HG03103 (cell line): ENCODE data around the gene MIXL1.
A peak's percentile ranks its signal among the peaks of the same experiment; 100 is the strongest.
"Not testable (repeated sequence)": the region's sequence is repeated elsewhere in the genome, so short reads cannot be mapped to it uniquely, and the experiment has no call there.

Experiments used
- ATAC-seq: cut with Tn5 transposase; IDR thresholded peaks from one replicate; pipeline ENCODE4 v1.9.1; 2021; ENCODE audit warnings: low read depth; ENCODE audit not compliant: unreplicated experiment

The MIXL1 gene

GRCh38 chr1:226223157-226223785 is at the start of gene MIXL1:
Gene MIXL1 (plus strand): TSS chr1:226223664. CDS start chr1:226223682, 18 bp downstream.
- peak; percentile 35 for ATAC-seq

- ATAC-seq = no peak
Measured at GRCh38 chr1:226176870-226177269, 46.6 kb upstream of the MIXL1 start.

- no peak for ATAC-seq
Measured at GRCh38 chr1:226181996-226182714, 41.3 kb upstream of the MIXL1 start.

GRCh38 chr1:226185141-226186036 is 38.1 kb upstream of the MIXL1 start:
- no peak for ATAC-seq

- peak; percentile 92 for ATAC-seq
Measured at GRCh38 chr1:226186124-226187018, 37.1 kb upstream of the MIXL1 start, which contains the start of gene ACBD3. Gene ACBD3 (minus strand): TSS chr1:226186741. CDS start chr1:226186675, 66 bp downstream.

- ATAC-seq = no peak
Measured at GRCh38 chr1:226187019-226187322, 36.5 kb upstream of the MIXL1 start.

GRCh38 chr1:226187380-226187779 is 36.1 kb upstream of the MIXL1 start:
- ATAC-seq = no peak

- no peak for ATAC-seq
Measured at GRCh38 chr1:226195144-226195543, 28.3 kb upstream of the MIXL1 start.

- no peak for ATAC-seq
Measured at GRCh38 chr1:226199971-226200370, 23.5 kb upstream of the MIXL1 start.

GRCh38 chr1:226201029-226201593 is 22.4 kb upstream of the MIXL1 start:
- no peak for ATAC-seq

- no peak for ATAC-seq
Measured at GRCh38 chr1:226202246-226202645, 21.2 kb upstream of the MIXL1 start.

- ATAC-seq = not testable (repeated sequence)
Measured at GRCh38 chr1:226202666-226203065, 20.8 kb upstream of the MIXL1 start.

GRCh38 chr1:226203240-226203639 is 20.2 kb upstream of the MIXL1 start:
- no peak for ATAC-seq

GRCh38 chr1:226203655-226204054 is 19.8 kb upstream of the MIXL1 start:
- ATAC-seq = no peak

GRCh38 chr1:226204198-226204597 is 19.3 kb upstream of the MIXL1 start:
- ATAC-seq = no peak

- no peak for ATAC-seq
Measured at GRCh38 chr1:226207048-226207447, 16.4 kb upstream of the MIXL1 start.

- no peak for ATAC-seq
Measured at GRCh38 chr1:226209307-226210059, 14.0 kb upstream of the MIXL1 start.

GRCh38 chr1:226210571-226211176 is 12.8 kb upstream of the MIXL1 start:
- ATAC-seq = no peak
